HG03442 (cell line): ENCODE data around the gene ZNF674.
A peak's percentile ranks its signal among the peaks of the same experiment; 100 is the strongest.
"Not testable (repeated sequence)": the region's sequence is repeated elsewhere in the genome, so short reads cannot be mapped to it uniquely, and the experiment has no call there.

Experiments
- ATAC-seq: cut with Tn5 transposase; IDR thresholded peaks from one replicate; pipeline ENCODE4 v1.9.1; 2021; ENCODE audit warnings: mild to moderate bottlenecking, moderate library complexity; ENCODE audit not compliant: unreplicated experiment

ZNF674 gene

GRCh38 chrX:46571423-46572339 lies 26.5 kb upstream of the ZNF674 start:
- ATAC-seq: no peak

GRCh38 chrX:46569621-46570020 lies 24.4 kb upstream of the ZNF674 start:
- no peak for ATAC-seq

GRCh38 chrX:46567388-46567787 lies 22.2 kb upstream of the ZNF674 start:
- no peak for ATAC-seq

- peak; percentile 95 for ATAC-seq
These were observed 16.8 kb upstream of the ZNF674 start for GRCh38 chrX:46561824-46562657.

- ATAC-seq: no peak
These were observed 13.8 kb upstream of the ZNF674 start for GRCh38 chrX:46559062-46559461.

GRCh38 chrX:46554942-46555341 lies 9.7 kb upstream of the ZNF674 start:
- ATAC-seq: no peak

GRCh38 chrX:46553935-46554334 lies 8.7 kb upstream of the ZNF674 start:
- no peak for ATAC-seq

GRCh38 chrX:46551494-46552128 lies 6.4 kb upstream of the ZNF674 start:
- no peak for ATAC-seq

- ATAC-seq: no peak
These were observed 4.7 kb upstream of the ZNF674 start for GRCh38 chrX:46549914-46550313.

- ATAC-seq: no peak
These were observed 2.6 kb upstream of the ZNF674 start for GRCh38 chrX:46547857-46548256.

GRCh38 chrX:46544527-46544926 lies 694 bp downstream of the ZNF674 start:
- not testable (repeated sequence) for ATAC-seq

- ATAC-seq: no peak
These were observed 1.8 kb downstream of the ZNF674 start for GRCh38 chrX:46543441-46543840.

- ATAC-seq: no peak
These were observed 13.8 kb downstream of the ZNF674 start for GRCh38 chrX:46531442-46531841.

- not testable (repeated sequence) for ATAC-seq
These were observed 14.8 kb downstream of the ZNF674 start for GRCh38 chrX:46530404-46530908.

GRCh38 chrX:46529740-46530403 lies 15.3 kb downstream of the ZNF674 start:
- ATAC-seq: not testable (repeated sequence)

GRCh38 chrX:46528640-46529039 lies 16.6 kb downstream of the ZNF674 start:
- not testable (repeated sequence) for ATAC-seq

- no peak for ATAC-seq
These were observed 39.1 kb downstream of the ZNF674 start for GRCh38 chrX:46506076-46506475.

- ATAC-seq: no peak
These were observed 42.4 kb downstream of the ZNF674 start for GRCh38 chrX:46502848-46503247.

GRCh38 chrX:46500054-46500453 lies 45.2 kb downstream of the ZNF674 start:
- ATAC-seq: no peak

GRCh38 chrX:46488712-46489111 lies 56.5 kb downstream of the ZNF674 start:
- no peak for ATAC-seq

GRCh38 chrX:46485897-46486296 lies 59.3 kb downstream of the ZNF674 start:
- ATAC-seq: no peak
